Stimulated activated naive CD8-positive, alpha-beta T cell treated with anti-CD3 and anti-CD28 coated beads, Interleukin-15, amount 100 ng/mL, for 72 hours (primary cell): ENCODE measurements around the gene ELF1.
"Not testable (repeated sequence)": the region's sequence is repeated elsewhere in the genome, so short reads cannot be mapped to it uniquely, and the experiment has no call there.

ENCODE experiments used
- ATAC-seq: fragments of 150-1000 bp; cut with Tn5 transposase; 2 replicates; pipeline ENCODE4 v1.10.0; 2021; ENCODE audit warnings: mild to moderate bottlenecking, moderate library complexity
- DNase-seq, 2 donors: peaks; one replicate each; pipeline ENCODE4 v3.0.0; 2021 to 2022
- H3K27ac Mint-ChIP-seq, 2 donors: one replicate each; pipeline ENCODE4 v1.8.0; 2022; ENCODE audit warnings: mild to moderate bottlenecking in 2 of 2, mixed read lengths in 2 of 2, moderate library complexity in 2 of 2
- H3K27me3 Mint-ChIP-seq: one replicate; pipeline ENCODE4 v1.8.0; 2022; ENCODE audit warnings: mixed read lengths
- H3K4me1 Mint-ChIP-seq: one replicate; pipeline ENCODE4 v1.8.0; 2022; ENCODE audit warnings: mild to moderate bottlenecking, mixed read lengths
- H3K4me3 Mint-ChIP-seq, 2 donors: one replicate each; pipeline ENCODE4 v1.8.0; 2022; ENCODE audit warnings: mild to moderate bottlenecking in 2 of 2, mixed read lengths in 2 of 2, moderate library complexity in 1 of 2
- H3K9me3 Mint-ChIP-seq, 2 donors: one replicate each; pipeline ENCODE4 v1.8.0; 2022; ENCODE audit warnings: mixed read lengths in 2 of 2

The ELF1 gene

DNA sequence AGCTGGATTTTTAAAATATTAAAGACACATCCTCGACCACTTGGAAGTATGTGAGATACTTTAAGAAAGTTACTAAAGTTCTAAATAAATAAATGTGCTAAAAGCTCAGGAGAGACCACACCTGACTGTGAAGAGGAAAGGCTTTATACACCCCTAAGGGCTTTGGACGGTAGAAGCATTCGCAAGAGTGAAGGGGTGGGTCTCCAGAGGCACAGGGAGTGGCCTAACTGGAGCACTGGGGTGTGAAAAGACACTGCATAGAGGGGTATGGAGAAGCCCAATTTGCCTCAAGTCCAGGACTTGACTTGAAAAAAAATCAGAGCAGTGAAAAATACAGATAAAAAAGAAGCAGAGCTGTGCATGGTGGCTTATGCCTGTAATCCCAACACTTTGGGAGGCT, 125.5 kb downstream of the ELF1 start:
- H3K4me3 Mint-ChIP-seq, DNase-seq, H3K27ac Mint-ChIP-seq, ATAC-seq, H3K27me3 Mint-ChIP-seq: not testable (repeated sequence)
- H3K4me1 Mint-ChIP-seq = peaks cover 18% of the 10 kb centered on the region
- peaks cover 0 to 13% of the 10 kb centered on the region in 2 donors for H3K9me3 Mint-ChIP-seq

- H3K27ac Mint-ChIP-seq = no peak overlapping the region
- peaks cover 5 to 34% of the 10 kb centered on the region in 2 donors for H3K9me3 Mint-ChIP-seq
These were observed 133.1 kb downstream of the ELF1 start for GRCh38 chr13:40886017-40886416.

DNA sequence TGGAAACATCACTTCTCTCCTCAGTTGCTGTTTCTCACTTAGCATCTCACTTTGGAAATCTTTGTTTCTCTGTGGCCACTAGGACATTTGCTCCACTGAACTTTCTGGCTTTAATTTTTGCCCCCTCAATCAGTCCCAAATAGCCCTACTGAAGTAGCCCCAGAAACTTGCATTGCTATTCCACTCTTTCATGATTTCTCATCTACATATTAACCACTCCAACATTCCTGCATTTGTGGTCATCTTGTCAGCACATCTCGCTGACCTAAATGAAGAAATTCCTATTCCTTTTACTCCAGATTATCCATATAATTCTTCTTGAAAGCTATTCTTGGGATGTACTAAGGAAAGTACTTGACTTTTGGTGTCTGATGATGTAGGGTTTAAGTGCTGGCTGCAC, 134.9 kb downstream of the ELF1 start:
- H3K27me3 Mint-ChIP-seq, ATAC-seq, H3K4me3 Mint-ChIP-seq, DNase-seq, H3K27ac Mint-ChIP-seq: not testable (repeated sequence)
- H3K4me1 Mint-ChIP-seq = peaks cover 47% of the 10 kb centered on the region
- H3K9me3 Mint-ChIP-seq = peaks cover 10 to 39% of the 10 kb centered on the region in 2 donors

More at GRCh38 chr13:40886017-40886416, 133.1 kb downstream of the ELF1 start:
- Mint-ChIP-seq H3K4me3 (no peak overlapping the region), H3K27me3 (no peaks in the 10 kb centered on the region), H3K4me1 (peaks cover 51% of the 10 kb centered on the region)
- ATAC-seq (no peak), DNase-seq (no peak)
